CD14-positive monocyte (primary cell): ENCODE results near the gene MARVELD2. TPM values are rescaled to one million over a fixed set of nuclear protein-coding genes. Genes with fewer than 3 reads are reported as not detected.
A peak's percentile ranks its signal among the peaks of the same experiment; 100 is the strongest.

Source experiments
- DNase-seq, 3 donors: peaks; one replicate each; pipeline ENCODE4 v3.0.0-alpha.2; 2011 to 2022
- H2AFZ ChIP-seq: 2 replicates; pipeline ENCODE4 v1.6.0; 2012; ENCODE audit warnings: mild to moderate bottlenecking, low read depth, low read length, inconsistent platforms; ENCODE audit not compliant: insufficient read depth, poor library complexity, severe bottlenecking
- H3K27ac ChIP-seq, 2 donors: 1 replicate in 1 of 2; 2 replicates in 1 of 2; pipeline ENCODE4 v1.5.1; 2012 to 2013; ENCODE audit warnings: low read length in 2 of 2, control low read depth in 1 of 2, inconsistent platforms in 1 of 2, low read depth in 1 of 2, mild to moderate bottlenecking in 1 of 2
- H3K27me3 ChIP-seq, 2 donors: one replicate each; pipeline versions ENCODE4 v1.6.0 to v1.6.1; 2011 to 2013; ENCODE audit warnings: low read length in 2 of 2; ENCODE audit not compliant: control insufficient read depth in 2 of 2, insufficient read depth in 2 of 2
- H3K36me3 ChIP-seq, 2 donors: replicated peaks in 1 of 2; 1 replicate in 1 of 2; 2 replicates in 1 of 2; pipeline versions ENCODE4 v1.5.1 to v1.6.1; 2012 to 2013; ENCODE audit warnings: low read length in 2 of 2, control low read depth in 1 of 2, inconsistent platforms in 1 of 2, mild to moderate bottlenecking in 1 of 2; ENCODE audit not compliant: insufficient read depth in 2 of 2, control insufficient read depth in 1 of 2
- H3K4me1 ChIP-seq, 2 donors: 1 replicate in 1 of 2; 2 replicates in 1 of 2; pipeline versions ENCODE4 v1.5.1 to v1.6.1; 2012 to 2013; ENCODE audit warnings: low read length in 2 of 2, control low read depth in 1 of 2, inconsistent platforms in 1 of 2, mild to moderate bottlenecking in 1 of 2, moderate library complexity in 1 of 2; ENCODE audit not compliant: insufficient read depth in 2 of 2, control insufficient read depth in 1 of 2
- H3K4me2 ChIP-seq: replicated peaks from 2 replicates; pipeline ENCODE3; 2012; ENCODE audit warnings: low read length, moderate library complexity, mild to moderate bottlenecking; ENCODE audit not compliant: poor library complexity, severe bottlenecking; ENCODE audit errors: extremely low read depth
- H3K4me3 ChIP-seq, 3 experiments: fragments of 200-600 bp in 1 of 3; sonication (generic) in 1 of 3; replicated peaks in 1 of 3; 1 replicate in 2 of 3; 2 replicates in 1 of 3; pipeline ENCODE4 v1.5.1; 2011 to 2013; ENCODE audit warnings: low read length in 3 of 3, mild to moderate bottlenecking in 3 of 3, control low read depth in 2 of 3, low read depth in 2 of 3, inconsistent platforms in 1 of 3, moderate library complexity in 1 of 3
- H3K79me2 ChIP-seq: 2 replicates; pipeline ENCODE4 v1.6.0; 2012; ENCODE audit warnings: mild to moderate bottlenecking, control low read depth, inconsistent platforms, low read length, moderate library complexity; ENCODE audit not compliant: insufficient read depth
- H3K9ac ChIP-seq: 2 replicates; pipeline ENCODE4 v1.6.0; 2017; ENCODE audit warnings: low read length, mild to moderate bottlenecking; ENCODE audit not compliant: insufficient read depth, poor library complexity, severe bottlenecking
- H3K9me3 ChIP-seq, 2 donors: replicated peaks in 1 of 2; 1 replicate in 1 of 2; 2 replicates in 1 of 2; pipeline versions ENCODE4 v1.5.1 to v1.6.1; 2012 to 2013; ENCODE audit warnings: low read length in 2 of 2, control low read depth in 1 of 2; ENCODE audit not compliant: control insufficient read depth in 1 of 2, insufficient read depth in 1 of 2
- H4K20me1 ChIP-seq: 2 replicates; pipeline ENCODE4 v1.6.0; 2012; ENCODE audit warnings: mild to moderate bottlenecking, low read length, control low read depth, moderate library complexity; ENCODE audit not compliant: insufficient read depth
- H3K27ac Mint-ChIP-seq, 7 donors: one replicate each; pipeline ENCODE4 v1.8.0; 2020; ENCODE audit warnings: mild to moderate bottlenecking in 7 of 7, mixed read lengths in 7 of 7, moderate library complexity in 6 of 7, inconsistent platforms in 2 of 7
- H3K27me3 Mint-ChIP-seq, 3 donors: one replicate each; pipeline ENCODE4 v1.8.0; 2021 to 2022; ENCODE audit warnings: low read depth in 3 of 3, mild to moderate bottlenecking in 3 of 3, mixed read lengths in 3 of 3, moderate library complexity in 3 of 3, inconsistent platforms in 1 of 3
- H3K36me3 Mint-ChIP-seq, 2 donors: one replicate each; pipeline ENCODE4 v1.8.0; 2020; ENCODE audit warnings: mixed read lengths in 2 of 2, inconsistent platforms in 1 of 2, mild to moderate bottlenecking in 1 of 2
- H3K4me1 Mint-ChIP-seq: one replicate; pipeline ENCODE4 v1.8.0; 2020; ENCODE audit warnings: mild to moderate bottlenecking, mixed read lengths
- H3K4me3 Mint-ChIP-seq, 2 donors: one replicate each; pipeline ENCODE4 v1.8.0; 2020; ENCODE audit warnings: mild to moderate bottlenecking in 2 of 2, mixed read lengths in 2 of 2, moderate library complexity in 1 of 2
- H3K9me3 Mint-ChIP-seq, 7 donors: one replicate each; pipeline ENCODE4 v1.8.0; 2020 to 2022; ENCODE audit warnings: mixed read lengths in 7 of 7, mild to moderate bottlenecking in 6 of 7, moderate library complexity in 6 of 7, inconsistent platforms in 2 of 7
- CTCF ChIP-seq: fragments of 200-600 bp; IDR thresholded peaks from one replicate; pipeline ENCODE4 v1.8.0; 2022; ENCODE audit warnings: antibody characterized with exemption, mild to moderate bottlenecking
- WGBS: methylation state at CpG from one replicate; pipeline ENCODE4 v1.1.5; 2013; ENCODE audit warnings: missing lambda C conversion rate; ENCODE audit not compliant: insufficient coverage; 5-methylcytosine and 5-hydroxymethylcytosine counted together
- intact Hi-C, 2 donors: fragments of 100-400 bp; cut with micrococcal nuclease; formaldehyde crosslinking; loops; one replicate each; pipeline versions ENCODE4 v1.15.0 to v1.15.1; 2023
- polyA plus RNA-seq, 3 donors: library from polyadenylated mRNA; depleted of rRNA in 1 of 3; unstranded in 2 of 3; stranded (reverse) in 1 of 3; fragments of 300-500 nt in 2 of 3; fragments of >200 nt in 1 of 3; fragmentation: Illumina TruSeq in 2 of 3; gene quantifications; 1 replicate in 2 of 3; 2 replicates in 1 of 3; pipeline ENCODE4 v1.2.3, GENCODE V29; 2012 to 2021

MARVELD2 gene
- polyA plus RNA-seq, 3 donors = 0.15 TPM; not detected in 2

GRCh38 chr5:69484891-69485290 lies 70.0 kb downstream of the MARVELD2 start:
- DNase-seq = no peak
- Histone ChIP-seq H3K27ac (no peak overlapping the region), H3K9me3 (no peaks in the 10 kb centered on the region), H2AFZ (no peak overlapping the region), H3K4me1 (peaks cover 3 to 9% of the 10 kb centered on the region in 2 donors), H3K36me3 (no peaks in the 10 kb centered on the region), H3K4me2 (no peak overlapping the region), H3K27me3 (no peaks in the 10 kb centered on the region), H4K20me1 (no peaks in the 10 kb centered on the region), H3K79me2 (no peaks in the 10 kb centered on the region), H3K9ac (no peak overlapping the region), H3K4me3 (no peak overlapping the region)
- Mint-ChIP-seq H3K27me3 (no peaks in the 10 kb centered on the region), H3K4me1 (peaks cover 12% of the 10 kb centered on the region), H3K9me3 (no peaks in the 10 kb centered on the region), H3K27ac (peak overlapping the region in 1 of 7 donors; percentile 63), H3K36me3 (no peaks in the 10 kb centered on the region), H3K4me3 (no peak overlapping the region)
- intact Hi-C loops = no loop called here
- 100% methylated on average over 1 of the region's 7 CpGs for WGBS
- TF ChIP-seq CTCF = no peak

DNA sequence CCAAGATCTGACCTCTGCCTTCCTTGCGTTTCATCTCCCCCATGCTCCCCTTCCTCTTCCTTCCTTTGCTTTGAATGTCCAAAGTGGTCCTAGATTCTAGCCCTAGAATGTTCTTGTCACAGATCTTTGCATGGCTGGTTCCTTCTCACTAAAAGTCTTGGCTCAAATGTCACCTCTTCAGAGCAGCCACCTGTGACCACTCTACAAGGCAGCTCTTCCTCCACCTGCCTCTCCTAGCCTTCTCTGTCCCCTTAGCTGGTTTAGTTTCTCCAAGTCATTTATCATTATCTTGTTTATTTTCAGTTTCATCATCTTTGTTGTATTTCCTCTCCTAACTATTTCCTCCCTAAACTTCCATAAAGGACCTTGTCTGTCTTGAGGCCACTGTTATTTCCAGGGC lies 70.6 kb downstream of the MARVELD2 start:
- Histone ChIP-seq H2AFZ (peak overlapping the region; percentile 41), H3K27me3 (no peaks in the 10 kb centered on the region), H3K27ac (no peak overlapping the region), H3K4me2 (no peak overlapping the region), H3K4me1 (peaks cover 3 to 9% of the 10 kb centered on the region in 2 donors), H3K4me3 (no peak overlapping the region), H3K9me3 (no peaks in the 10 kb centered on the region), H3K9ac (no peak overlapping the region), H4K20me1 (no peaks in the 10 kb centered on the region), H3K36me3 (no peaks in the 10 kb centered on the region), H3K79me2 (no peaks in the 10 kb centered on the region)
- no peaks in the 10 kb centered on the region for H3K36me3 Mint-ChIP-seq
- no peak overlapping the region for H3K27ac Mint-ChIP-seq
- peaks cover 12% of the 10 kb centered on the region for H3K4me1 Mint-ChIP-seq
- no peaks in the 10 kb centered on the region for H3K9me3 Mint-ChIP-seq
- H3K4me3 Mint-ChIP-seq = no peak overlapping the region
- intact Hi-C loops = no loop called here
- DNase-seq = no peak
- TF ChIP-seq CTCF = no peak
- WGBS = 40% methylated on average over 1 of the region's 1 CpG
- H3K27me3 Mint-ChIP-seq = no peaks in the 10 kb centered on the region
